PC-9 (cell line): Measurements from ENCODE around the gene FBXL13.

Experiments used
- EZH2 ChIP-seq: fragments of 200-600 bp; sonication (generic); IDR thresholded peaks from 2 replicates; pipeline ENCODE4 v1.8.0; 2017; ENCODE audit warnings: antibody characterized with exemption, low read depth
- TF ChIP-seq, protein P1 (sequence below): fragments of 200-600 bp; sonication (generic); conservative IDR thresholded peaks from 2 replicates; pipeline ENCODE4 v1.6.1; 2017; ENCODE audit warnings: mixed run types, antibody characterized with exemption, mild to moderate bottlenecking, moderate library complexity

DNA sequence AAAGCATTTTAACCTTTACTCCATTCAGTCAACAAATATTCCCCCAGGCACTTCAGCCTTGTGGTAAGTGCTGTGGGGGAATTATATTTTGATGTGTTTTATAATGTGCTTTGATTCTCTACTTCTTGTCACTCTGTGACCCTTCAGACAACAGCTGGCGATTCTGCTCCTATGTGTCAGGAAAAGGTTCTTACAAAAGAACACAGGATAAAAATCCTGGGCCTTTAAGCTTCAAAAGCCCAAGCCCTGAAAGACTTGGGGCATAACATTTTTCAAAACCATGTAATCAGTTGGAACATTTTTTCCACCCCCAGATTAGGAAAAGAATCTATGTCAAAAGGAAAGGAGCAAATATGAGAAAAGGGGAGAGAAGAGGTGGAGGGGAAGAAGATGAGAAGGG is 199.6 kb downstream of the FBXL13 start:
- no peak for TF ChIP-seq EZH2
- TF ChIP-seq, protein P1, sequence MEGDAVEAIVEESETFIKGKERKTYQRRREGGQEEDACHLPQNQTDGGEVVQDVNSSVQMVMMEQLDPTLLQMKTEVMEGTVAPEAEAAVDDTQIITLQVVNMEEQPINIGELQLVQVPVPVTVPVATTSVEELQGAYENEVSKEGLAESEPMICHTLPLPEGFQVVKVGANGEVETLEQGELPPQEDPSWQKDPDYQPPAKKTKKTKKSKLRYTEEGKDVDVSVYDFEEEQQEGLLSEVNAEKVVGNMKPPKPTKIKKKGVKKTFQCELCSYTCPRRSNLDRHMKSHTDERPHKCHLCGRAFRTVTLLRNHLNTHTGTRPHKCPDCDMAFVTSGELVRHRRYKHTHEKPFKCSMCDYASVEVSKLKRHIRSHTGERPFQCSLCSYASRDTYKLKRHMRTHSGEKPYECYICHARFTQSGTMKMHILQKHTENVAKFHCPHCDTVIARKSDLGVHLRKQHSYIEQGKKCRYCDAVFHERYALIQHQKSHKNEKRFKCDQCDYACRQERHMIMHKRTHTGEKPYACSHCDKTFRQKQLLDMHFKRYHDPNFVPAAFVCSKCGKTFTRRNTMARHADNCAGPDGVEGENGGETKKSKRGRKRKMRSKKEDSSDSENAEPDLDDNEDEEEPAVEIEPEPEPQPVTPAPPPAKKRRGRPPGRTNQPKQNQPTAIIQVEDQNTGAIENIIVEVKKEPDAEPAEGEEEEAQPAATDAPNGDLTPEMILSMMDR: no peak
